H1 (cell line): ENCODE data around the gene CANX. TPM values are rescaled to one million over a fixed set of nuclear protein-coding genes. Genes with fewer than 3 reads are reported as not detected.

Experiments used
- CTCF ChIA-PET: fragments of 300-600 bp; sonication (Branson Sonifier 250); formaldehyde crosslinking; loops from one replicate; lab custom pipeline; 2021; ENCODE audit not compliant: partially characterized antibody; lab: Charles Lee
- POLR2A ChIA-PET: fragments of 300-600 bp; sonication (Branson Sonifier 250); formaldehyde crosslinking; loops from one replicate; lab custom pipeline; 2021; ENCODE audit warnings: inconsistent platforms; ENCODE audit not compliant: partially characterized antibody; lab: Charles Lee
- DNase-seq, 2 experiments: peaks; one replicate each; pipeline versions ENCODE4 v3.0.0 to v3.0.0-alpha.2; 2010 to 2022; ENCODE audit warnings: low spot score in 2 of 2, low read depth in 1 of 2, mixed read lengths in 1 of 2
- FAIRE-seq: peaks from 2 replicates; lab custom pipeline; 2011; peaks lifted over from hg19 to GRCh38; lab: Jason Lieb, UNC
- H2AFZ ChIP-seq: 2 replicates; pipeline ENCODE4 v1.8.1; 2012; ENCODE audit warnings: low read length, inconsistent platforms
- H2AK5ac ChIP-seq: 2 replicates; pipeline ENCODE4 v1.6.1; 2013; ENCODE audit warnings: low read depth, low read length
- H2BK120ac ChIP-seq: replicated peaks from 2 replicates; pipeline ENCODE3; 2013; ENCODE audit warnings: low read depth, low read length, inconsistent platforms
- H2BK12ac ChIP-seq: 2 replicates; pipeline ENCODE4 v1.6.1; 2013; ENCODE audit warnings: low read depth, low read length
- H2BK15ac ChIP-seq: 2 replicates; pipeline ENCODE4 v1.6.1; 2013; ENCODE audit warnings: low read length
- H2BK20ac ChIP-seq: 2 replicates; pipeline ENCODE4 v1.6.1; 2013; ENCODE audit warnings: low read length
- H2BK5ac ChIP-seq: 2 replicates; pipeline ENCODE4 v1.6.1; 2013; ENCODE audit warnings: low read depth, low read length
- H3K14ac ChIP-seq: 2 replicates; pipeline ENCODE4 v1.6.1; 2013; ENCODE audit warnings: inconsistent platforms; ENCODE audit not compliant: insufficient read length
- H3K18ac ChIP-seq: 2 replicates; pipeline ENCODE4 v1.6.1; 2013; ENCODE audit warnings: low read length; ENCODE audit errors: extremely low read depth
- H3K23ac ChIP-seq: 2 replicates; pipeline ENCODE4 v1.6.1; 2013; ENCODE audit warnings: inconsistent platforms; ENCODE audit not compliant: insufficient read length
- H3K23me2 ChIP-seq: 2 replicates; pipeline ENCODE4 v1.6.1; 2013; ENCODE audit warnings: low read depth, low read length
- H3K27ac ChIP-seq: 2 replicates; pipeline ENCODE4 v1.6.1; 2011; ENCODE audit warnings: low read depth, low read length, inconsistent platforms
- H3K27me3 ChIP-seq, 4 experiments: replicated peaks in 1 of 4; 1 replicate in 1 of 4; 2 replicates in 3 of 4; pipeline versions ENCODE4 v1.6.1 to v1.8.1; 2011 to 2013; ENCODE audit warnings: low read length in 3 of 4, mild to moderate bottlenecking in 3 of 4, inconsistent platforms in 2 of 4, mixed read lengths in 2 of 4, moderate library complexity in 1 of 4; ENCODE audit not compliant: control insufficient read depth in 3 of 4, insufficient read depth in 3 of 4; ENCODE audit errors: extremely low read depth in 1 of 4
- H3K36me3 ChIP-seq, 4 experiments: 2 replicates each; pipeline versions ENCODE4 v1.6.1 to v1.8.1; 2011 to 2013; ENCODE audit warnings: mild to moderate bottlenecking in 4 of 4, low read length in 3 of 4, moderate library complexity in 2 of 4, control low read depth in 1 of 4, inconsistent platforms in 1 of 4; ENCODE audit not compliant: insufficient read depth in 4 of 4, control insufficient read depth in 2 of 4
- H3K4ac ChIP-seq: replicated peaks from 2 replicates; pipeline ENCODE3; 2013; ENCODE audit warnings: low read length, low read depth, mixed read lengths, inconsistent platforms; ENCODE audit not compliant: insufficient read length
- H3K4me1 ChIP-seq, 4 experiments: replicated peaks in 1 of 4; 1 replicate in 1 of 4; 2 replicates in 3 of 4; pipeline versions ENCODE4 v1.6.1 to v1.8.1; 2011 to 2013; ENCODE audit warnings: low read length in 3 of 4, inconsistent platforms in 2 of 4, mixed read lengths in 1 of 4; ENCODE audit not compliant: insufficient read depth in 4 of 4, control insufficient read depth in 3 of 4
- H3K4me2 ChIP-seq, 2 experiments: 2 replicates each; pipeline versions ENCODE4 v1.6.1 to v1.8.1; 2011 to 2013; ENCODE audit warnings: low read depth in 2 of 2, low read length in 2 of 2, control low read depth in 1 of 2, inconsistent platforms in 1 of 2, mild to moderate bottlenecking in 1 of 2; ENCODE audit not compliant: insufficient read depth in 1 of 2
- H3K4me3 ChIP-seq, 4 experiments: fragments of 200-600, 300-600 bp in 1 of 4; sonication (generic), shearing (Covaris generic), sonication (Bioruptor Twin) in 1 of 4; 2 replicates each; pipeline versions ENCODE4 v1.5.1 to v1.8.1; 2011 to 2016; ENCODE audit warnings: low read length in 4 of 4, low read depth in 3 of 4, control low read depth in 2 of 4, inconsistent platforms in 2 of 4, mild to moderate bottlenecking in 2 of 4, mixed read lengths in 1 of 4, moderate library complexity in 1 of 4; ENCODE audit not compliant: insufficient read depth in 2 of 4; ENCODE audit errors: extremely low read depth in 1 of 4
- H3K56ac ChIP-seq: replicated peaks from 2 replicates; pipeline ENCODE3; 2013; ENCODE audit warnings: low read depth, mild to moderate bottlenecking, mixed read lengths, low read length, inconsistent platforms; ENCODE audit not compliant: insufficient read length
- H3K79me1 ChIP-seq: 2 replicates; pipeline ENCODE4 v1.6.1; 2013; ENCODE audit warnings: low read depth, low read length, control low read depth
- H3K79me2 ChIP-seq, 2 experiments: 2 replicates each; pipeline versions ENCODE4 v1.6.1 to v1.8.1; 2012 to 2013; ENCODE audit warnings: low read length in 2 of 2, mild to moderate bottlenecking in 2 of 2, inconsistent platforms in 1 of 2; ENCODE audit not compliant: insufficient read depth in 2 of 2, control insufficient read depth in 1 of 2
- H3K9ac ChIP-seq, 4 experiments: replicated peaks in 1 of 4; 1 replicate in 1 of 4; 2 replicates in 3 of 4; pipeline versions ENCODE4 v1.6.1 to v1.8.1; 2011 to 2013; ENCODE audit warnings: low read depth in 3 of 4, low read length in 3 of 4, control low read depth in 2 of 4, mild to moderate bottlenecking in 2 of 4, moderate library complexity in 2 of 4, inconsistent platforms in 1 of 4; ENCODE audit errors: extremely low read depth in 1 of 4
- H3K9me3 ChIP-seq, 2 experiments: 2 replicates each; pipeline versions ENCODE4 v1.6.1 to v1.8.1; 2012 to 2013; ENCODE audit warnings: mild to moderate bottlenecking in 2 of 2, moderate library complexity in 2 of 2, control low read depth in 1 of 2, inconsistent platforms in 1 of 2, low read depth in 1 of 2, low read length in 1 of 2, mixed read lengths in 1 of 2; ENCODE audit not compliant: insufficient read depth in 2 of 2
- H4K20me1 ChIP-seq, 2 experiments: replicated peaks in 1 of 2; 2 replicates each; pipeline versions ENCODE3 to v1.8.1; 2011 to 2013; ENCODE audit warnings: inconsistent platforms in 2 of 2, low read length in 2 of 2, mild to moderate bottlenecking in 1 of 2; ENCODE audit not compliant: insufficient read depth in 2 of 2, control insufficient read depth in 1 of 2
- H4K5ac ChIP-seq: 2 replicates; pipeline ENCODE4 v1.6.1; 2013; ENCODE audit warnings: low read length, low read depth, mixed read lengths, inconsistent platforms; ENCODE audit not compliant: insufficient read length
- H4K8ac ChIP-seq: 2 replicates; pipeline ENCODE4 v1.8.0; 2013; ENCODE audit warnings: mild to moderate bottlenecking, moderate library complexity, low read length, inconsistent platforms; ENCODE audit not compliant: insufficient read depth; ENCODE audit errors: extremely low read depth
- H4K91ac ChIP-seq: replicated peaks from 2 replicates; pipeline ENCODE3; 2013; ENCODE audit warnings: low read length, mixed read lengths, inconsistent platforms; ENCODE audit not compliant: insufficient read length
- BACH1 ChIP-seq: IDR thresholded peaks from 2 replicates; pipeline ENCODE4 v1.6.1; 2012; ENCODE audit warnings: low read length, improper control_type of control experiment
- KDM1A ChIP-seq: fragments of 200-600, 300-600 bp; sonication (generic); IDR thresholded peaks from 2 replicates; pipeline ENCODE4 v1.7.1; 2016; ENCODE audit warnings: mild to moderate bottlenecking, low read length, borderline replicate concordance
- MAFK ChIP-seq: IDR thresholded peaks from 2 replicates; pipeline ENCODE4 v1.6.1; 2012; ENCODE audit warnings: low read depth, mild to moderate bottlenecking, improper control_type of control experiment, low read length
- MAX ChIP-seq: IDR thresholded peaks from 2 replicates; pipeline ENCODE4 v1.6.1; 2012; ENCODE audit warnings: inconsistent platforms
- POLR2A ChIP-seq, 2 experiments: IDR thresholded peaks; 1 replicate in 1 of 2; 2 replicates in 1 of 2; pipeline ENCODE4 v1.6.1; 2011; ENCODE audit warnings: low read depth in 2 of 2, low read length in 2 of 2, mild to moderate bottlenecking in 2 of 2; ENCODE audit errors: control extremely low read depth in 1 of 2
- RBBP5 ChIP-seq: IDR thresholded peaks from 2 replicates; pipeline ENCODE4 v1.7.1; 2012; ENCODE audit warnings: low read depth, mild to moderate bottlenecking, inconsistent platforms, low read length, moderate library complexity, borderline replicate concordance
- SP1 ChIP-seq: IDR thresholded peaks from 2 replicates; pipeline ENCODE4 v1.6.1; 2011; ENCODE audit warnings: low read depth, low read length
- SRF ChIP-seq: IDR thresholded peaks from 2 replicates; pipeline ENCODE4 v1.6.1; 2011; ENCODE audit warnings: mild to moderate bottlenecking, low read depth, low read length, moderate library complexity
- WGBS, 2 experiments: shearing (Covaris generic) in 1 of 2; methylation state at CpG; one replicate each; pipeline versions ENCODE4 v1.1.6 to v1.1.7; 2013 to 2015; ENCODE audit warnings: low lambda C conversion rate in 2 of 2, mixed read lengths in 2 of 2, inconsistent platforms in 1 of 2, low coverage in 1 of 2, missing lambda C conversion rate in 1 of 2; ENCODE audit not compliant: insufficient replicate concordance in 2 of 2, insufficient coverage in 1 of 2, insufficient read length in 1 of 2; ENCODE audit errors: extremely low coverage in 1 of 2, missing lambda C conversion rate in 1 of 2; 5-methylcytosine and 5-hydroxymethylcytosine counted together
- polyA plus RNA-seq, 7 experiments: library from polyadenylated mRNA; depleted of rRNA in 3 of 7; stranded (reverse) in 5 of 7; unstranded in 2 of 7; fragments of >200 nt in 5 of 7; fragments of 200-250 nt in 2 of 7; gene quantifications; 1 replicate in 5 of 7; 2 replicates in 1 of 7; 4 replicates in 1 of 7; pipeline versions ENCODE4 v1.2.1 to v1.2.3, GENCODE V29; 2011 to 2013; ENCODE audit warnings: missing spikeins in 2 of 7, mixed read lengths in 2 of 7
- total RNA-seq: library from RNA; stranded (reverse); fragmentation: NEBNext Ultra II Directional; extraction: Animal tissue kit (Norgen Biotek cat#: 25700); gene quantifications from 2 replicates; pipeline ENCODE4 v1.2.1, GENCODE V29; 2021

CANX gene
- total and polyA plus RNA-seq, 2 of the 8 experiments (the other 6 are each of a cell fraction or from before 2014, with no cell fraction given): 136 to 691 TPM

- no peaks in the 10 kb centered on the region for H3K27me3 ChIP-seq
- H3K4ac ChIP-seq: no peak overlapping the region
- no peak overlapping the region for H2AFZ ChIP-seq
- H3K4me1 ChIP-seq: peaks cover 3 to 19% (median 5%) of the 10 kb centered on the region in 4 experiments
- 81% methylated on average over 3 of the region's 3 CpGs; no CpG with 5 or more reads in 1 of the 2 experiments for WGBS, 2 experiments
- H2BK120ac ChIP-seq: no peak overlapping the region
- no peak for FAIRE-seq
- no peak overlapping the region for H3K56ac ChIP-seq
- H2BK15ac ChIP-seq: no peak overlapping the region
- ChIA-PET POLR2A (interaction anchor here (0.6 to 2.5 kb wide), 6 partner anchors 13 to 150 kb away, joined by 3 to 10 read pairs (median 5); partner anchors contain the start of gene HNRNPH1), CTCF (interaction anchor here (0.6 to 4.9 kb wide), 29 partner anchors 8 to 906 kb away, joined by 3 to 32 read pairs (median 4); partner anchors contain the start of gene LTC4S)
- H4K20me1 ChIP-seq: peaks cover 23 to 32% of the 10 kb centered on the region in 2 experiments
- no peaks in the 10 kb centered on the region for H3K9me3 ChIP-seq
- no peak overlapping the region for H3K4me2 ChIP-seq
- DNase-seq: no peak
- TF ChIP-seq KDM1A (no peak), BACH1 (no peak), RBBP5 (no peak), MAFK (peak; percentile 47; the same call in 1 of the 2 replicates), SRF (no peak), SP1 (no peak), MAX (no peak), POLR2A (IDR thresholded peaks at IDR 0.05; ENCODE audit: control extremely low read depth in 1 of 2, low read depth in 2 of 2, low read length in 2 of 2) (no peak)
- H3K23ac ChIP-seq: no peak overlapping the region
- no peak overlapping the region for H3K9ac ChIP-seq
- no peak overlapping the region for H3K18ac ChIP-seq
- H4K5ac ChIP-seq: no peak overlapping the region
- H4K91ac ChIP-seq: no peak overlapping the region
- H2BK20ac ChIP-seq: no peak overlapping the region
- H3K14ac ChIP-seq: no peak overlapping the region
- peaks cover 21% of the 10 kb centered on the region for H3K79me1 ChIP-seq
- peaks cover 14 to 24% (median 16%) of the 10 kb centered on the region in 4 experiments for H3K36me3 ChIP-seq
- H3K23me2 ChIP-seq: no peaks in the 10 kb centered on the region
- no peak overlapping the region for H3K4me3 ChIP-seq
- H2BK12ac ChIP-seq: no peak overlapping the region
- no peak overlapping the region for H2BK5ac ChIP-seq
- no peak overlapping the region for H4K8ac ChIP-seq
- no peak overlapping the region for H2AK5ac ChIP-seq
- peaks cover 3 to 79% of the 10 kb centered on the region in 2 experiments; a peak in 3 of 4 replicates for H3K79me2 ChIP-seq
- no peak overlapping the region; the same call in 1 of the 2 replicates for H3K27ac ChIP-seq
These were observed 64.0 kb downstream of the CANX start for GRCh38 chr5:179762781-179763176.
